Posterior vena cava (tissue), 2 donors: ENCODE data around the gene TACC2. TPM values are rescaled to one million over a fixed set of nuclear protein-coding genes. Genes with fewer than 3 reads are reported as not detected.

Source experiments
- DNase-seq: peaks from one replicate; pipeline ENCODE4 v3.0.0-alpha.2; 2020; ENCODE audit warnings: low spot score
- intact Hi-C, 2 donors: fragments of 100-400 bp; cut with DNase I; formaldehyde crosslinking; loops; one replicate each; pipeline versions ENCODE4 v1.14.1 to v1.14.2; 2022 to 2023
- total RNA-seq, 2 donors: library from RNA; stranded (reverse); fragmentation: NEBNext Ultra II Directional; extraction: Animal tissue kit (Norgen Biotek cat#: 25700); gene quantifications; one replicate each; pipeline ENCODE4 v1.2.1, GENCODE V29; 2021
- donor health status: DM: yes; HTN: yes; CAD: no.
- donor health status: DM: yes; HTN: yes; CAD: no.

The TACC2 gene
- total RNA-seq, 2 donors from 2014 or later: 54.6 to 75.8 TPM

- peak; percentile 89 for DNase-seq
- intact Hi-C loops: no loop called here
Measured at GRCh38 chr10:122286867-122287266, 297.9 kb downstream of the TACC2 start.

DNA sequence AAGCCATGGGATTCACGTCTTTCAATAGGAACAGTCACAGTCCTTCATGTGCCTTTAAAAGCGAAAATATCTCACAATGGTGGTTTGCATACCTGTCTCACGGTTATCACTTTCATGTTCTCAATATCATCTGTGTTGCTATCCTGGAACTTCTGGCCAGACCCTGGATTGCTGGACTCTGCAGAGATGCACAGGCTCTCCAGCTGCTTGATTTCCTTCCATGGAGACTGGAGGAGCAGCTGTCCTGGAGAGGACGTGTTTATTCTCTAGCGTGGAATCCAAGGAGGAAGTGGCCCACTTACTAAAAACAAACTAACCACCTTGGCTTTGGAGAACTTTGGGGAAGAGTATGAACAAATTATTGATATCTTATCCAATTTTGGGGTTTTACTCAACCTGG is 298.6 kb downstream of the TACC2 start:
- DNase-seq: no peak
- intact Hi-C loops: no loop called here

- no peak for DNase-seq
- intact Hi-C loops: no loop called here
Measured at GRCh38 chr10:122288262-122288661, 299.3 kb downstream of the TACC2 start.

DNA sequence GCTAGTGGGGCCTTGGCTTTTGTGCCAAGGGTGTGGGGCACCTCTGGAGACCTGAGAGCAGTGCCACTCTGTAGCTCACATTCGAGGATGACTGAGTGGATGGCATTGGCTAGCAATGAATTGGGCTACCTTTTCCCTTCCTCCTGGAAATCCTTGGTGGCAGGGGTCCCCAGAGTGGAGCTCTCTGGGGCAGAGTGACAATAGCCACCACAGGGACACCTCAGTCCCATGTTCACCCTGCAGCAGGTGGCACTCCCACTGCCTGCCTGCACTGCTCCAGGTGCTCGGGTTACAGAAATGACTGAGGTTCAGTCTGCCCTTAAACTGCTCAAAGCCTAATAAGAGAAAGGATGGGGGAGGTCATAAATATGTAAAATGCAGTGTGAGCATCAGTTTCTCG is 300.0 kb downstream of the TACC2 start:
- DNase-seq: no peak
- intact Hi-C loops: no loop called here

DNA sequence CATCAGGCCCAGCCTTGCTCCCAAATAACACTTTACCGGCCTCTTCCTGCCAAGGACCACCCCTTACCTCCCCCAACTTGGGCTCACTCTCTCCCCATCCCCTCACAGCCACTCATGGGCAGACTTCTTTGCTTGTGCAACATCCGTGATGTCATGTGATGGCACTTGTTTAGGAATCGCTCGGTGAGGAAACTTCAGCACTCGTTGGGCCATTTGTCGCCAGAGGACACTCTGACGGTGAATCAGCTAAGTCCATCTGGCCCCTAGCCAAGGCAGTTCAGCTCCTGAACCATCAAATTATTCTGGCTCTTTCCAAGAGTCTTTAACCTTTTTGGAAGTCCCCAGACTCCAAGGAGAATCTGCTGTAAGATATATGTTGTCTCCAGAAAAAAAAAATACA is 301.4 kb downstream of the TACC2 start:
- peak; percentile 59 for DNase-seq
- intact Hi-C loops: loop anchor here in 1 of 2 donors (5.0 kb wide), 1 partner anchor 272 kb away; the partner anchor contains the start of gene DMBT1

- intact Hi-C loops: loop anchor here in 1 of 2 donors (5.0 kb wide), 1 partner anchor 271 kb away; the partner anchor contains the start of gene DMBT1
- peak; percentile 62 for DNase-seq
Measured at GRCh38 chr10:122290833-122291532, 302.0 kb downstream of the TACC2 start.

- DNase-seq: no peak
- intact Hi-C loops: loop anchor here in 1 of 2 donors (5.0 kb wide), 1 partner anchor 271 kb away; the partner anchor contains the start of gene DMBT1
Measured at GRCh38 chr10:122291739-122292138, 302.8 kb downstream of the TACC2 start.

- intact Hi-C loops: loop anchor here in 1 of 2 donors (5.0 kb wide), 1 partner anchor 270 kb away; the partner anchor contains the start of gene DMBT1
- DNase-seq: no peak
Measured at GRCh38 chr10:122292376-122292775, 303.4 kb downstream of the TACC2 start.

DNA sequence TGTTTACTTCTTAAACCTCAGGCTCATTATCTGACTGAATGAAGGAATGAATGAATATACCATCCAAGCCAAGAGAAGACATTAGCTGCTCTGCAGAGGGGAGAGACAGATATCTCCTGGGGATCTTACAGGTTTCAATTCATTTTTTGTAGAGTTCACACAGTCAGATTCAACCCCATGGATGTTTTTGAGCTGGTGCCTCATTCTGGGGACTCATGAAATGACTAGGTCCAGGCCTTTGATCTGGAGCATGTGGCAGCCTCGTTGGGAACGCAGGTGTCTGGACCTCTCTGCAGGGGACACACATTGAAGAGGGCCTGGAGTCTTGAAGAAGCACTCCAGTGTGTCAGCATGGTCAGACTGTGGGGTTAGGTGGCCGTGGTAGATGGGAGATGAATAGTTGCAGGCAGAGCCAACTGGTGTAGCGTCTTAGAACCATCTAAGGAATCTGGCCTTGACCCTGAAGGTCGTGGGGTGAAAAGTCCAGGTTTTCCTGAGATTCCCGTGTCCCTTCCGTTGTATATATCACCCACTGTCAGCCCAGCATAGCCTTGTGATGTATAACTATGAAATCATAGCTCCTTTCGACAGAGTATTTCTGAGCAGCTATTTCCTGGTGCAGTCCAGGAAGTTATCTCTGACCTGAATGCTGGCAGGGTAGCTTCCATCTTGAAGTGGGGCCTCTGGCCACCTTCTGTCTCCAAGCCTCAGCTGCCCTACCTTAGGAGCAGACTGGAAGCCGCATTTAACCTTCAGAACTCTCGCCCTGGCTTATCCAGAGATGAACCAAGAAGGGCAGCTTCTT is 304.4 kb downstream of the TACC2 start:
- intact Hi-C loops: loop anchor here in 1 of 2 donors (5.0 kb wide), 1 partner anchor 269 kb away; the partner anchor contains the start of gene DMBT1
- DNase-seq: no peak

DNA sequence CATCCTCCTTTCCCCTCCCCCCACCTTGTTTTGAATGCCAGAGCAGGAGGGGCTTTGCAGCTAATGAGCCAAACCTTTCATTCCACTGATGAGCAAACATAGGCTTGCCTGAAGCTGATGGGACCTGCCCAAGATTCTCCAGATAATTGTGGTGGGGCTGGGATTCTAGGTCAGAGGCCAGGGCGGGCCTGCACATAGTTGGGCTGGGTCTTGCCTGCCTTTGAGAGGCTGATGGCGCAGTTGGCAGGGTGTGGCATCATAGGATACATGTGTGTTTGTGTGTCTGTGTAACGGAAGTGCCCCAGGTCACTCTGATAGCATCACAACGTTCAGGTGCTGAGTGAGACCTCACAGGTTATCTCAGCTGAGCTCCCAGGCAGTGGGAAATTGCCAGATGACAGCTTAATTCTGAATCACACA is 305.0 kb downstream of the TACC2 start:
- intact Hi-C loops: loop anchor here in 1 of 2 donors (5.0 kb wide), 1 partner anchor 268 kb away; the partner anchor contains the start of gene DMBT1
- peak; percentile 61 for DNase-seq

- DNase-seq: peak; percentile 51
- intact Hi-C loops: loop anchor here (5.0 kb wide), 4 partner anchors 48 to 273 kb away; partner anchors contain the start of gene DMBT1 (in 1 of the 2)
Measured at GRCh38 chr10:122294511-122295450, 305.8 kb downstream of the TACC2 start.

GRCh38 chr10:122295451-122295809 is 306.5 kb downstream of the TACC2 start:
- intact Hi-C loops: loop anchor here (5.0 kb wide), 3 partner anchors 47 to 272 kb away; no protein-coding TSS in a partner anchor
- DNase-seq: peak; percentile 58

DNA sequence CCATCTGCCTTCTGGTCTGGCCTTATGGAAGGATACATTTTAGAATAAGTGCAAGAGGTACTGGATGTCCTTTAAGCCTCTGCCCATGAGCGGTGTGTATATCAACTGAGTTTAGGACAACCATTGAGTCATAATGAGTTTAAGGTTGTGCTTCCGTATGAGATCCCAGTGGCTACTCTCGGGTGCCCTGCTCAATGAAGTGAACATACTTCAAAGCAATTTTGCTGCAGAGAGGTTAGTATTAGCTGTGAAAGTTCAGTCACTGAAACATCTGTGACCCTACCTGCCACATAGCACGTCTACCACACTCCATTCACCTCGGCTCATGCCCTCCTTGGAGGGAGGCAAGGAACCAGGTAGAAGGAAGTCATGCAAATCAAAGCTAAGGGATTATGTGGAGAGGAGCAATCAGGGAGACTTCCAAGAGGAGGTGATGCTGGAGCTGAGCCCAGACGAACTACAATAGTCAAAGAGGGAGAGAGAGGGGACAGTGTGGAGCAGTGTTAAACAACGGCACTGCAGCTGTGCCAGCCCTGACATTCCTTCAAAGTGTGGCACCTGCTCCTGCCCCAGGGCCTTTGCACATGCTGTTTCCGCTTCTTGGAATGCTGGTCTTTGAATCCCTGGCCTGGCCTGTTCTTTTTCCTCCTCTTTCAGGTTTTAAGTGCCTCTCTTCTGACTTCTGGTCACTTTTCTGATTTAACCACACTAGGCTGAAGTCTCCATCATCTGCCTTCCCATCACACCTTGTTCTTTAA is 307.6 kb downstream of the TACC2 start:
- intact Hi-C loops: loop anchor here (5.0 kb wide), 3 partner anchors 46 to 271 kb away; no protein-coding TSS in a partner anchor
- no peak for DNase-seq

GRCh38 chr10:122297583-122297982 is 308.6 kb downstream of the TACC2 start:
- intact Hi-C loops: loop anchor here (5.0 kb wide), 3 partner anchors 45 to 270 kb away; no protein-coding TSS in a partner anchor
- DNase-seq: no peak

DNA sequence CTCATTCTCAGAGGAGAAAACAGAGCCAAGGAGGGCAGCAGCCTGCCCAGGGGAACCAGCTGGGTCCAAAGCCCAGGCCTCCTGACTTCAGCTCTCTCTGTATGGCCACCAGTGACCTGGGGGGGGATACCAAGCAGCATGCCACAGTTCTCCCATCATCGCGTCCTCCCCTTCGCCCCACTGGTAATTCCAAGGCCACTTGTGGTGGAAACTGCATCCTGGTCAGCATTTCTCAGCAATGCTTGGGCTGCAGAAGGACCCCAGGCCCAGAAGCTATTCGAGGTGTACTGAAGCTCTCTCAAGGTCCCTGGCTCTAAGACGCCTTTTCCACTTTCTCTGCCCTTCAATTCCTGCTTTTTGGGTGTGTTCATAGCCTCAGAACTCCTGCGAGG is 309.2 kb downstream of the TACC2 start:
- intact Hi-C loops: loop anchor here (5.0 kb wide), 3 partner anchors 44 to 269 kb away; no protein-coding TSS in a partner anchor
- no peak for DNase-seq

GRCh38 chr10:122298598-122299301 is 309.8 kb downstream of the TACC2 start:
- intact Hi-C loops: loop anchor here (5.0 kb wide), 3 partner anchors 44 to 269 kb away; no protein-coding TSS in a partner anchor
- peak; percentile 91 for DNase-seq

DNA sequence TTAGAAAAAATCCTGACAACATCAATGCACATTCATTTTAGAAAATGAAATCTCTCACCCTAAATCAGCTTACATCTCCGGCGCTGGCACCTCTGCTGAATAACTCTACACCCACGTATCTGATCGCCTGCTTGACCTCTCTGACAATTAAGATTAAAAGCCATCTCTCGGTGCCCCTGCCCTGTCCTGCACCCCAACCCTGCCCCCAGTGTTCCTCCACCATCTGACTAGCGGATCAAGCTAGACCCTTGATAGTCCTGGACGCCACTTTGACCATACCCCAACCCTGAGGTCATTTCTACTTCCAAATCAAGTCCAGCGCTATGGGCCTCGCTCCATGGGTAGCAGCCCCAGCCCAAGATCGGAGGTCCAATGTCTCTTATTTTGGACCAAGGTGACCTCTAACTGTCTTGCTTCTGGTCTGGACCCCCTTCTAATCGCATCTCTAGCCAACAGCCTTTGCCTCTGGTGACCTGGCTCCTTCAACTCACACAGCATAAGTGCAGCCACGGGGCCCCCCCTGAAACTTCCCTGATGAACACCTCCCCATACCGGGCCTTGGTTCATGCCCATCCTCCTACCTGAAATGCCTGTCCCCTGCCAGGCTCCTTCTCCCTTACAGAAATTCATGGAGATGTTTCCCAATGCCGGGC is 310.6 kb downstream of the TACC2 start:
- DNase-seq: no peak
- intact Hi-C loops: loop anchor here (5.0 kb wide), 3 partner anchors 43 to 268 kb away; no protein-coding TSS in a partner anchor
